ENCODE measurements around the gene SMAD3. TPM values are rescaled to one million over a fixed set of nuclear protein-coding genes. Genes with fewer than 3 reads are reported as not detected.

Gene SMAD3
- total RNA-seq, 4 donors from 2014 or later = 41.9 to 94.9 (median 56.1) TPM

DNA sequence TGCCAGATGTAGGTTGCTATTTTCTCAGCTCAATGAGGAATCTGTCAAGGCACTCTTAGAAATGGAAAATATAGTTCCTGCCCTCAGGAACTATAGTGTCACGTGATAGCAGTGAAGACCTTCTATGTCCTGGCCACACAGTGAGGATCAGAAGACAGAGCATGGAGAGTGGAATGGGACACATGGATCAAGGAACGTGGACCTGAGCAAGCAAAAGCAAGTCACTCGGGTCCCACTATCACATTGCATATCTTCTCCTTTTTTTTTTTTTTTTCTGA lies 21.2 kb downstream of the SMAD3 start:
- H3K9me3 ChIP-seq = no peaks in the 10 kb centered on the region
- no peak for TF ChIP-seq POLR2A (IDR thresholded peaks at IDR 0.05)
- TF ChIP-seq POLR2AphosphoS5 (IDR thresholded peaks at IDR 0.05) = no peak
- no peak for TF ChIP-seq EP300 (IDR thresholded peaks at IDR 0.05)
- TF ChIP-seq, protein P1, sequence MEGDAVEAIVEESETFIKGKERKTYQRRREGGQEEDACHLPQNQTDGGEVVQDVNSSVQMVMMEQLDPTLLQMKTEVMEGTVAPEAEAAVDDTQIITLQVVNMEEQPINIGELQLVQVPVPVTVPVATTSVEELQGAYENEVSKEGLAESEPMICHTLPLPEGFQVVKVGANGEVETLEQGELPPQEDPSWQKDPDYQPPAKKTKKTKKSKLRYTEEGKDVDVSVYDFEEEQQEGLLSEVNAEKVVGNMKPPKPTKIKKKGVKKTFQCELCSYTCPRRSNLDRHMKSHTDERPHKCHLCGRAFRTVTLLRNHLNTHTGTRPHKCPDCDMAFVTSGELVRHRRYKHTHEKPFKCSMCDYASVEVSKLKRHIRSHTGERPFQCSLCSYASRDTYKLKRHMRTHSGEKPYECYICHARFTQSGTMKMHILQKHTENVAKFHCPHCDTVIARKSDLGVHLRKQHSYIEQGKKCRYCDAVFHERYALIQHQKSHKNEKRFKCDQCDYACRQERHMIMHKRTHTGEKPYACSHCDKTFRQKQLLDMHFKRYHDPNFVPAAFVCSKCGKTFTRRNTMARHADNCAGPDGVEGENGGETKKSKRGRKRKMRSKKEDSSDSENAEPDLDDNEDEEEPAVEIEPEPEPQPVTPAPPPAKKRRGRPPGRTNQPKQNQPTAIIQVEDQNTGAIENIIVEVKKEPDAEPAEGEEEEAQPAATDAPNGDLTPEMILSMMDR (IDR thresholded peaks at IDR 0.05) = no peak
- WGBS = 79% methylated on average over 3 of the region's 3 CpGs
- no peaks in the 10 kb centered on the region for H3K27me3 ChIP-seq
- peaks cover 95% of the 10 kb centered on the region for H3K4me1 ChIP-seq
- no peak for DNase-seq (ENCODE audit: low spot score in 2 of 2)
- H3K36me3 ChIP-seq = no peaks in the 10 kb centered on the region
- H3K4me3 ChIP-seq = no peak overlapping the region
- peak overlapping the region; percentile 27 for H3K27ac ChIP-seq

DNA sequence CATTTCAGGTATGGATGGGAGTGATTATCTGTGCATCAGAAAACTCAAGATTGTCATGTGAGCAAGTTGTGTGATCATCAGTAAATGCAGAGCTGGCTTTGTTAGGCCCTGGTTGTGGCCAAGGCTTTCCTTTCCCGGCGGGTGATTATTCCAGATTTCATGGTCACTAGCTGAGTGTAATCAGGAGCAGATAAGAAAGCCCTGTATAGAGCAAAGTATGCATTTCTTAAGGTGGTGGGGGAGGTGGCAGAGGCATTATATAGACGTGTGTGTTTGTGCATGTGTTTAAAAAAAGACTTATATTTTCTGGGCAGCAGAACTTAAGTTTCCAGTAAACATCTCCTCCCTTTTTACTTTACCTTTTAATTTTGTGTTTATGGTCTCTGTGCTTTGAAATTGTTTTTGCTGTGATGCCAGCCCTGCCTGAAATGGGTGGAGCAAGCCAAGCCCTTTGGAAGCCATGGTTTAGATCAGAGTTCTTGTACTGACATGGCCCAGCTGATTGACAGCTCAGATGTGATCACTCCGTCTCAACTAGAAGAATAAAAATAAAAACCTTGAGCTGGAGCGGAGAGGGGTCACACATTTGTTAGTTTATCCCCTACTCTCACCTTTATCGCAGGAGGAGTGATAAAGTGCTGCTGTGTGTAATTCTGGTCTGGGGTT lies 22.2 kb downstream of the SMAD3 start:
- DNase-seq (ENCODE audit: low spot score in 2 of 2) = no peak
- H3K27ac ChIP-seq = peak overlapping the region; percentile 67
- 36% methylated on average over 6 of the region's 6 CpGs for WGBS
- no peak for TF ChIP-seq EP300 (IDR thresholded peaks at IDR 0.05)
- TF ChIP-seq, protein P1 (IDR thresholded peaks at IDR 0.05) = no peak
- peaks cover 94% of the 10 kb centered on the region for H3K4me1 ChIP-seq
- H3K27me3 ChIP-seq = no peaks in the 10 kb centered on the region
- no peak overlapping the region for H3K4me3 ChIP-seq
- no peaks in the 10 kb centered on the region for H3K36me3 ChIP-seq
- no peaks in the 10 kb centered on the region for H3K9me3 ChIP-seq

DNA sequence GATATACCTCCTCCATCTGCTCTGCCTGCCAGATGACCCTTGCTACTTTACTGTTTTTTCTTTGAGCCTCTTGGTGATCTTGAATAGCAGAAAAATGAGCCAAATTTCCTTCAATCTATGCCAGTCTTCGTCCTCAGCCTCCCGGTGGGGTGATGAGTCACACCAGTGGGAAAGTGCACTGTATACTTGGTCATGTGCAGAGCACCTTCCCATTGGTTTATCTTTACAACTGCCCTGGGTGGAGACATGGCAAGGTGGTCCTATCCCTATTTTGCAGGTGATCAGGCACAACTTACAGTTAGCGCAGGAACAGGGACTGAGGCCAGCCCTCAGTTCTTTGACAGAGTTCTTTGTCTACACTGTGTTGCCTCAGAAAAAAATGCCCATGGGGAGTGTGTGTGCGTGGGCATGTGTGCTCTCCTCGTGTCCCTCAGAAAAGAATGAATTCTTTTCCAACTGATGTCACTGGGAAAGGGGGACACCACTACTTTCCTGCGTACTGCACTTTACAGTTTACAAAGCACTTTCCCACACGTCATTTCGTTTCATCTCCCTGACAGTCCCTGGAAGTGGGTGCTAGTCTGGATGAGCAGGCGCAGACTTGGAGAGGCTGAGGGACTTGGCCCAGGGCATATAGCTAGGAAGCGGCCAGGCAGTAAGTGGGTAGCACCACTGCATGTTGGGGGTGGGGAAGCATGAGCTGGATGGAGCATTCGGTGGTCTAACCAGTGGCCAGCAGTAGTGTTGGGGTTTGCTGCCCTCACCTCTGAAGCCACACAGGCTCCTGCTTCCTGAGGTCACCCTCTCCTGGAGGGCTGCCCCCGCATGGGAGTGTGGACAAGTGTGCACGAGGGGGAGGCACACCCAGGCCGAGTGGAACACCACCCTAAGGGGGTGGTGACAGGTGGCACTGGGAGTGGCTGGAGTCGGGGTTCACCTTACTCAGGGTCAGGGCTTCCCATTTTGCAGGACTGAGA lies 24.1 kb downstream of the SMAD3 start:
- Histone ChIP-seq H3K9me3 (no peaks in the 10 kb centered on the region), H3K27ac (no peak overlapping the region), H3K4me1 (peaks cover 94% of the 10 kb centered on the region), H3K27me3 (no peaks in the 10 kb centered on the region), H3K36me3 (no peaks in the 10 kb centered on the region), H3K4me3 (no peak overlapping the region)
- WGBS = 46% methylated on average over 14 of the region's 15 CpGs
- TF ChIP-seq POLR2AphosphoS5 (IDR thresholded peaks at IDR 0.05) (no peak), EP300 (IDR thresholded peaks at IDR 0.05) (no peak), POLR2A (IDR thresholded peaks at IDR 0.05) (no peak)
- TF ChIP-seq, protein P1 (IDR thresholded peaks at IDR 0.05) = no peak
- no peak for DNase-seq (ENCODE audit: low spot score in 2 of 2)

DNA sequence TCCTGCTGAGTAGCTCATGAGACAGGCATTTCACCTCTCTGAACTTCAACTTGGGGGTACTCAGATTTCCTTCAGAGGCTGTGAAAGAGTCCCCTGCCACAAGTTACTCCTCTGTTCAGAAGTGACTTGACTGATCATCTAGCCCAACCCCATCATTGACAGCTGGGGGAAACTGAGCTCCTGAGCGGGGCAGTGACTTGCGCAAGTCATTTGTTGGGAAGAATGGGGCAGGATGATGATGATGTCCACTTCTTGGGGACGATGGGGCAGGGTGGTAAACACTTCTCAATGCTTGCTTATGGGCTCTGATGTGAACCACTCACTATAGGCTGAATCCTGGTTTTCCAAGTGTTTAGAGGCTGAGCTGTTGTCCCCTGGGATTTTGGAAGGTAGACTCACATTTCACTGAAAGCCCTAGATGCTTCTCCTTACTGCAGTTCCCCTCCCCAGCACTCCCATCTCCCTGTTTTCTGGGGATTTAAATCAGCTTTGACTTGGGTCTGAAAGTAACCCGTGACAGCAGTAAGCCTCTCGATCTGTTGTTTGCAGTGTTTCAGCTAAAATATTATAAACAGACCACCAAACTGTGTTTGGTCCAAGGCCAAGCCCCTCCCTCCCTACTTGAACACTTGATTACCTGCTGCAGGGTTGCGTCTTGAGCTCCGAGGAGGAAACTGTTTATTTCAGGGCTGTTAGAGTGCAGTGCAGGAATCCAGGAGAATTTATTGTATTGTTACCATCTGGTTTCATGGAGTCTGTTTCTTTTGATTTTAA lies 25.1 kb downstream of the SMAD3 start:
- H3K27ac ChIP-seq = no peak overlapping the region
- H3K4me3 ChIP-seq = no peak overlapping the region
- no peaks in the 10 kb centered on the region for H3K27me3 ChIP-seq
- H3K36me3 ChIP-seq = no peaks in the 10 kb centered on the region
- no peaks in the 10 kb centered on the region for H3K9me3 ChIP-seq
- 66% methylated on average over 7 of the region's 7 CpGs for WGBS
- no peak for DNase-seq (ENCODE audit: low spot score in 2 of 2)
- TF ChIP-seq POLR2AphosphoS5 (IDR thresholded peaks at IDR 0.05) (no peak), POLR2A (IDR thresholded peaks at IDR 0.05) (no peak)
- TF ChIP-seq, protein P1 (IDR thresholded peaks at IDR 0.05) = no peak
- peaks cover 86% of the 10 kb centered on the region for H3K4me1 ChIP-seq

Measured in suprapubic skin (tissue), 4 donors.